ENCODE results near the gene KCNAB1. TPM values are rescaled to one million over a fixed set of nuclear protein-coding genes. Genes with fewer than 3 reads are reported as not detected.

Gene KCNAB1
- total RNA-seq, 4 donors from 2014 or later, result 10.9 to 17.1 (median 13.3) TPM

GRCh38 chr3:156297582-156297981 lies 177.2 kb downstream of the KCNAB1 start:
- TF ChIP-seq CTCF (IDR thresholded peaks at IDR 0.05; ENCODE audit: low read depth), result no peak

GRCh38 chr3:156298014-156298413 lies 177.6 kb downstream of the KCNAB1 start:
- no peak for TF ChIP-seq CTCF (IDR thresholded peaks at IDR 0.05; ENCODE audit: low read depth)

- TF ChIP-seq CTCF (IDR thresholded peaks at IDR 0.05; ENCODE audit: low read depth), result no peak
Observed at GRCh38 chr3:156298938-156299337, 178.6 kb downstream of the KCNAB1 start.

- no peak for TF ChIP-seq CTCF (IDR thresholded peaks at IDR 0.05; ENCODE audit: low read depth)
Observed at GRCh38 chr3:156299569-156299968, 179.2 kb downstream of the KCNAB1 start.

GRCh38 chr3:156300371-156300770 lies 180.0 kb downstream of the KCNAB1 start:
- TF ChIP-seq CTCF (IDR thresholded peaks at IDR 0.05; ENCODE audit: low read depth), result no peak

GRCh38 chr3:156300929-156301840 lies 180.8 kb downstream of the KCNAB1 start:
- TF ChIP-seq CTCF (IDR thresholded peaks at IDR 0.05; ENCODE audit: low read depth), result no peak

- no peak for TF ChIP-seq CTCF (IDR thresholded peaks at IDR 0.05; ENCODE audit: low read depth)
Observed at GRCh38 chr3:156303001-156303707, 182.8 kb downstream of the KCNAB1 start.

All from subcutaneous adipose tissue (tissue), 4 donors.